Pericardium fibroblast (primary cell): ENCODE results near the gene DNAJC1. TPM values are rescaled to one million over a fixed set of nuclear protein-coding genes. Genes with fewer than 3 reads are reported as not detected.

Source experiments
- total RNA-seq: library from RNA; depleted of rRNA; stranded (reverse); fragments of >200 nt; gene quantifications from 2 replicates; pipeline ENCODE4 v1.2.3, GENCODE V29; 2015

The DNAJC1 gene, protein sequence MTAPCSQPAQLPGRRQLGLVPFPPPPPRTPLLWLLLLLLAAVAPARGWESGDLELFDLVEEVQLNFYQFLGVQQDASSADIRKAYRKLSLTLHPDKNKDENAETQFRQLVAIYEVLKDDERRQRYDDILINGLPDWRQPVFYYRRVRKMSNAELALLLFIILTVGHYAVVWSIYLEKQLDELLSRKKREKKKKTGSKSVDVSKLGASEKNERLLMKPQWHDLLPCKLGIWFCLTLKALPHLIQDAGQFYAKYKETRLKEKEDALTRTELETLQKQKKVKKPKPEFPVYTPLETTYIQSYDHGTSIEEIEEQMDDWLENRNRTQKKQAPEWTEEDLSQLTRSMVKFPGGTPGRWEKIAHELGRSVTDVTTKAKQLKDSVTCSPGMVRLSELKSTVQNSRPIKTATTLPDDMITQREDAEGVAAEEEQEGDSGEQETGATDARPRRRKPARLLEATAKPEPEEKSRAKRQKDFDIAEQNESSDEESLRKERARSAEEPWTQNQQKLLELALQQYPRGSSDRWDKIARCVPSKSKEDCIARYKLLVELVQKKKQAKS
- 70.3 and 76.8 TPM in 2 replicates for total RNA-seq

DNA sequence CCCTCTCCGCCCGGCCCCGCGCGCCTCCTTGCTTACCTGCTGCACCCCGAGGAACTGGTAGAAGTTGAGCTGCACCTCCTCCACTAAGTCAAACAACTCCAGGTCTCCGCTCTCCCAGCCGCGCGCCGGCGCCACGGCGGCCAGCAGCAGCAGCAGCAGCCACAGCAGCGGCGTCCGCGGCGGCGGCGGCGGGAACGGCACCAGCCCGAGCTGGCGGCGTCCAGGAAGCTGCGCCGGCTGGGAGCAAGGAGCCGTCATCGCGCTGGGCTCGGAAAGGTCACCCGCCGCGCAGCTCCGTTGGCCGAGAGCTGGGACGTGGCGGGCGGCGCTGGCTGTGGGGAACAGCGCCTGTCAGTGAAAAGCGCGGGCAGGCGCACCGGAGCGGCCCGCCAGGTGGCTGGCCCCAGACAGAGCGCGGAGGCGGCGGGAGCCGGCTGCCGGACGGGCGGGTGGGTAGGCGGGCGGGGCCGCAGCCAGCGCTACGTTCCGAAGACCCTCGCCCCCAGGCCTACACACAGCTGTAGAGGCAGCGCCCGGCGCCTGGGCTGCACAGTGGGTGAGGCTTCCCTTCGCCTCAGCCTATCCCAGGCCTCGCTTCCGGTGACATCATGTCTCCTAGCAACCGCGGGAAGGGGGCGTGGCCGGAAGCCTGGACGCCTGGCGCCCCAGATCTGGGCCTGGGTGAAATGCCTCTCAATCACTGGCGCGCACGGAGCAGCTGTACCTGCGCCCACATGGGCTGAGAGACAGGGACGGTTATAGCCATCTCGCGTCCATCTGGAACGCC is at the start of gene DNAJC1:
TSS of gene DNAJC1 (minus strand) at position 554 of the 787 bp plus-strand sequence. CDS start at position 258, 296 bp downstream.

Other genes with a start within 250 kb of the DNAJC1 start
- not detected in 2 replicates for gene EBLN1, start 214.3 kb upstream of the DNAJC1 start, total RNA-seq